D721Med (cell line): ENCODE measurements around the gene REXO5.
"Not testable (repeated sequence)": the region's sequence is repeated elsewhere in the genome, so short reads cannot be mapped to it uniquely, and the experiment has no call there.

ENCODE experiments used
- DNase-seq: peaks from one replicate; pipeline ENCODE4 v3.0.0; 2011; ENCODE audit warnings: low spot score; ENCODE audit not compliant: insufficient read length
- FAIRE-seq: peaks from 2 replicates; lab custom pipeline; 2011; peaks lifted over from hg19 to GRCh38; lab: Jason Lieb, UNC
- CTCF ChIP-seq: IDR thresholded peaks from 2 replicates; pipeline ENCODE4 v1.5.1; 2012; ENCODE audit warnings: mild to moderate bottlenecking, control low read depth; ENCODE audit not compliant: insufficient read depth; ENCODE audit errors: missing control alignments

The REXO5 gene

GRCh38 chr16:20857281-20857680 lies 51.0 kb downstream of the REXO5 start:
- TF ChIP-seq CTCF: no peak

GRCh38 chr16:20859229-20859628 lies 52.9 kb downstream of the REXO5 start:
- no peak for TF ChIP-seq CTCF
- FAIRE-seq (no peak), DNase-seq (no peak)

More at GRCh38 chr16:20857281-20857680, 51.0 kb downstream of the REXO5 start:
- DNase-seq (no peak), FAIRE-seq (no peak)

- FAIRE-seq (no peak), DNase-seq (no peak)
- TF ChIP-seq CTCF: no peak
Measured at GRCh38 chr16:20859699-20860098, 53.4 kb downstream of the REXO5 start.

- FAIRE-seq: no peak
- no peak for TF ChIP-seq CTCF
- DNase-seq: no peak
Measured at GRCh38 chr16:20860361-20860760, 54.0 kb downstream of the REXO5 start.

GRCh38 chr16:20860995-20861394 lies 54.7 kb downstream of the REXO5 start:
- FAIRE-seq, DNase-seq: not testable (repeated sequence)

- no peak for FAIRE-seq
- TF ChIP-seq CTCF: no peak
Measured at GRCh38 chr16:20862162-20862960, 56.0 kb downstream of the REXO5 start.

GRCh38 chr16:20864376-20864775 lies 58.0 kb downstream of the REXO5 start:
- DNase-seq, FAIRE-seq: not testable (repeated sequence)

More at GRCh38 chr16:20862162-20862960, 56.0 kb downstream of the REXO5 start:
- no peak for DNase-seq

GRCh38 chr16:20865420-20866131 lies 59.2 kb downstream of the REXO5 start:
- no peak for TF ChIP-seq CTCF
- DNase-seq (no peak), FAIRE-seq (no peak)
